ENCODE results near the gene GSTM2.

Gene GSTM2

DNA sequence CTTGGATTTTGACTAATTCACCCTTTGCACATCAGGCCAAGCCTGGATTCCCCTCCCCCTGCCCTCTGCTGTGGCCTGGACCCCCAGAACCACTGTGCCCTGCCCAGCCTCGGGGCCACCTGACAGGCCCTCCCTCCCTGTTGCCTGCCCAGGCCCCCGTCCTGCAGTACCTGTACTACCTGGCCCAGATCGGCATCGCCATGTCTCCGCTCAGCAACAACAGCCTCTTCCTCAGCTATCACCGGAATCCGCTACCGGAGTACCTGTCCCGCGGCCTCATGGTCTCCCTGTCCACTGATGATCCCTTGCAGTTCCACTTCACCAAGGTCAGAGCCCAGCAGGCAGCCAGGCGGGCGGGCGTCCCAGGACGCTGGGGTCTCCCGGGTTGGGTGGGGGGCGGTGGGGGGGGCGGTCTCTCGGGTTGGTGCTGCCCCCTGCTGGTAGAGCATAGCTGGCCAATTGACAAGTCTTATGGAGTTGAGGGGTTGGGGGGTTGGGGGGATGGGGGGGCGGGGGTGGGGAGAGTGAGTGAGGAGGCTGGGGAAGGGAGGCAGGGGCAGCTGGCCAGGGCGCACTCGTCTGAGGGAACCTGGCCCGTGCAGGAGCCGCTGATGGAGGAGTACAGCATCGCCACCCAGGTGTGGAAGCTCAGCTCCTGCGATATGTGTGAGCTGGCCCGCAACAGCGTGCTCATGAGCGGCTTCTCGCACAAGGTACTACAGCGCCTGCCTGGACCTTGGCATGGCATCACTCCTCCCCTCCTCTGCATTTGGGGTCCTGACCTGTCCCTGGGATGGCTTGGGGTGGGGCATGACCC lies 37.6 kb upstream of the GSTM2 start:
- Histone ChIP-seq H3K9me3 (ENCODE audit: control insufficient read depth, insufficient read depth, low read length) (no peaks in the 10 kb centered on the region), H3K36me3 (ENCODE audit: control insufficient read depth, insufficient read depth, low read length) (peaks cover 20% of the 10 kb centered on the region), H3K27me3 (ENCODE audit: control insufficient read depth, insufficient read depth, low read length) (no peaks in the 10 kb centered on the region), H3K4me1 (ENCODE audit: control insufficient read depth, insufficient read depth, low read length) (peaks cover 2% of the 10 kb centered on the region; the same call in 1 of the 2 replicates), H3K4me3 (ENCODE audit: low read length) (no peak overlapping the region), H3K27ac (ENCODE audit: low read length) (no peak overlapping the region)
- no CpG with 5 or more reads among the region's 30 CpGs for WGBS (ENCODE audit: insufficient coverage, insufficient read length)
- no peak for DNase-seq (ENCODE audit: low read depth, low spot score)

DNA sequence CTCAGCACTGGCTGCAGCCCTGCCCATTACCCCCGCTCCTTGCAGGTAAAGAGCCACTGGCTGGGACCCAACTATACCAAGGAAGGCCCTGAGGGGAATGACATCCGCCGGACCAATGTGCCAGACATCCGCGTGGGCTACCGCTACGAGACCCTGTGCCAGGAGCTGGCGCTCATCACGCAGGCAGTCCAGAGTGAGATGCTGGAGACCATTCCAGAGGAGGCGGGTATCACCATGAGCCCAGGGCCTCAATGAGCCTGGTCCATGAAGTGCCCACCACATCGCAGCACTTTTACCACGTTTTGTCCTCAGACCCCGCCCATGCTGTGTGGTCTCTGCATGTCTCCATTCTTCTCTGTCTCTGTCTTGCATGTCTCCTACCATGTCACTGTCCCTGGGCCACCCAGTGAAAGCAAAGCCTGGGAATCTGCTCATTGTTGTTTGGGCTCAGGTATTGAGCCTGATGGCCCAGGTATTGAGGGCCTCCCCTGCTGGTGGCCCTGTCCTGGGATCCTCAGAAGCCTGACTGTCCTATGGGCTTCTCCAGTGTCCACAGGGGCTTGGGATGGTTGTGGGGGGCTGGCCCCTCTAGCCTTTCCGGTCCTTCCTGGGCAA lies 36.9 kb upstream of the GSTM2 start:
- H3K36me3 ChIP-seq (ENCODE audit: control insufficient read depth, insufficient read depth, low read length) = peaks cover 20% of the 10 kb centered on the region
- DNase-seq (ENCODE audit: low read depth, low spot score) = no peak
- WGBS (ENCODE audit: insufficient coverage, insufficient read length) = no CpG with 5 or more reads among the region's 14 CpGs

GRCh38 chr1:109631513-109632505 lies 36.0 kb upstream of the GSTM2 start:
- H3K27ac ChIP-seq (ENCODE audit: low read length) = no peak overlapping the region
- peaks cover 20% of the 10 kb centered on the region for H3K36me3 ChIP-seq (ENCODE audit: control insufficient read depth, insufficient read depth, low read length)
- no peaks in the 10 kb centered on the region for H3K9me3 ChIP-seq (ENCODE audit: control insufficient read depth, insufficient read depth, low read length)
- peaks cover 6% of the 10 kb centered on the region for H3K4me1 ChIP-seq (ENCODE audit: control insufficient read depth, insufficient read depth, low read length)
- WGBS (ENCODE audit: insufficient coverage, insufficient read length) = no CpG with 5 or more reads among the region's 16 CpGs
- no peak overlapping the region for H3K4me3 ChIP-seq (ENCODE audit: low read length)
- no peaks in the 10 kb centered on the region for H3K27me3 ChIP-seq (ENCODE audit: control insufficient read depth, insufficient read depth, low read length)
- DNase-seq (ENCODE audit: low read depth, low spot score) = no peak

More for the DNA sequence above, 36.9 kb upstream of the GSTM2 start:
- Histone ChIP-seq H3K9me3 (ENCODE audit: control insufficient read depth, insufficient read depth, low read length) (no peaks in the 10 kb centered on the region), H3K4me3 (ENCODE audit: low read length) (no peak overlapping the region), H3K4me1 (ENCODE audit: control insufficient read depth, insufficient read depth, low read length) (peaks cover 3% of the 10 kb centered on the region), H3K27ac (ENCODE audit: low read length) (no peak overlapping the region), H3K27me3 (ENCODE audit: control insufficient read depth, insufficient read depth, low read length) (no peaks in the 10 kb centered on the region)

DNA sequence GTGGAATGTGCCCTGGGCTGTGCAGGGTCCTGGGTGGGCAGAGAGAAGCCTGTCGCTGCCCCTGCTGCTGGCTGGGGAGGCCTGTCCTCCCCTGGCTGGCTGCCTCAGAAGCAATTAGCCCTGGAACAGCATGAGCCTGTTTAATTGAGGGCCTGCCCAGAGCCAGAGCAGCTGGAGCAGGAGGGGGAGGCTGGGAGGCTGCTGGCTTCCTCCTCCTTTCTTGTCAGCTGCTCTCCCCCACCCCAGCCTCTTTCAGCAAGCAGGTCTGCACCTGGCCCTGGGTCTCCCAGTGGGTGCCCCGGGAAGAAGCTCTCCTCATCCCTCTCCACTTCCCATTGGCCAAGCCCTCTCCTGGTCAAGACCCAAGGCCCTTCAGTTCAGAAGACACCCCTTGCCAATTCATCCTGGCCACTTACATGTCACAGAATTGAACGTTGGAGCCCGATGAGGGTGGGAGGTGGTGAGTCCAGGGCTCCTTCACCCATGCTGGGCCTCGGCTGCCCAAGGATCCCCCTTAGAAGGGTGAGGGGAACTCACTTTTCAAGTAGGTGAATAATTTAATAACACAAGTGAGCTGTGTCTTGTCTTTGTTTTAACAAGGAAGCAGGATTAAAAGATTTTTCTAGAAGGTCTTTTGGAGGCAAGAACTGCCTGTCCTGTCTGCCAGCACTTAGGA lies 35.0 kb upstream of the GSTM2 start:
- no peak for DNase-seq (ENCODE audit: low read depth, low spot score)
- H3K4me3 ChIP-seq (ENCODE audit: low read length) = no peak overlapping the region
- no peak overlapping the region for H3K27ac ChIP-seq (ENCODE audit: low read length)
- no peaks in the 10 kb centered on the region for H3K9me3 ChIP-seq (ENCODE audit: control insufficient read depth, insufficient read depth, low read length)
- H3K4me1 ChIP-seq (ENCODE audit: control insufficient read depth, insufficient read depth, low read length) = peaks cover 6% of the 10 kb centered on the region
- no CpG with 5 or more reads among the region's 5 CpGs for WGBS (ENCODE audit: insufficient coverage, insufficient read length)
- peaks cover 17% of the 10 kb centered on the region for H3K36me3 ChIP-seq (ENCODE audit: control insufficient read depth, insufficient read depth, low read length)
- H3K27me3 ChIP-seq (ENCODE audit: control insufficient read depth, insufficient read depth, low read length) = no peaks in the 10 kb centered on the region

DNA sequence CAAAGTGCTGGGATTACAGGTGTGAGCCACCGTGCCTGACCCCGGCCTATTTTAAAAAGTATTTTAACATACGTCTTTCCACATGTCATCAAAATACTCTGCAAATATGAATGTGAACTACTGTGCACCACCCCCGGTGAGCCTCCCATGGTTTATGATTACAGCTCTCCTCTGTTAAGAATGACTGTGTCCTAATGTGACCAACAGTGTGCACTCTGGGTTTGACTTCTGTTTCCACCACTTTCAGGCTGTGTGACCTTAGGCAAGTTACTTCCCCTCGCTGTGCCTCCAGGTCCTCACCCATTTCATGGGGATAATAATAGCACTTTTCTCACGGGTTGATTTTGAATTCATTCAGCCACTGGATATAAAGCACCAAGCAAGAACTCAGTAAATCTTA lies 33.6 kb upstream of the GSTM2 start:
- no CpG with 5 or more reads among the region's 6 CpGs for WGBS (ENCODE audit: insufficient coverage, insufficient read length)

GRCh38 chr1:109634771-109635750 lies 32.8 kb upstream of the GSTM2 start:
- WGBS (ENCODE audit: insufficient coverage, insufficient read length) = no CpG with 5 or more reads among the region's 13 CpGs
- H3K27me3 ChIP-seq (ENCODE audit: control insufficient read depth, insufficient read depth, low read length) = no peaks in the 10 kb centered on the region
- H3K27ac ChIP-seq (ENCODE audit: low read length) = no peak overlapping the region
- H3K36me3 ChIP-seq (ENCODE audit: control insufficient read depth, insufficient read depth, low read length) = no peaks in the 10 kb centered on the region
- DNase-seq (ENCODE audit: low read depth, low spot score) = no peak
- peaks cover 6% of the 10 kb centered on the region for H3K4me1 ChIP-seq (ENCODE audit: control insufficient read depth, insufficient read depth, low read length)
- H3K4me3 ChIP-seq (ENCODE audit: low read length) = no peak overlapping the region
- no peaks in the 10 kb centered on the region for H3K9me3 ChIP-seq (ENCODE audit: control insufficient read depth, insufficient read depth, low read length)

More for the DNA sequence above, 33.6 kb upstream of the GSTM2 start:
- no peak for DNase-seq (ENCODE audit: low read depth, low spot score)
- no peaks in the 10 kb centered on the region for H3K27me3 ChIP-seq (ENCODE audit: control insufficient read depth, insufficient read depth, low read length)
- H3K9me3 ChIP-seq (ENCODE audit: control insufficient read depth, insufficient read depth, low read length) = no peaks in the 10 kb centered on the region
- 0 out of 2 replicates have a peak, but pooled peaks cover 3% of the 10 kb centered on the region for H3K36me3 ChIP-seq (ENCODE audit: control insufficient read depth, insufficient read depth, low read length)
- no peak overlapping the region for H3K27ac ChIP-seq (ENCODE audit: low read length)
- peaks cover 6% of the 10 kb centered on the region for H3K4me1 ChIP-seq (ENCODE audit: control insufficient read depth, insufficient read depth, low read length)
- no peak overlapping the region for H3K4me3 ChIP-seq (ENCODE audit: low read length)

GRCh38 chr1:109635862-109636200 lies 32.0 kb upstream of the GSTM2 start:
- Histone ChIP-seq H3K4me1 (ENCODE audit: control insufficient read depth, insufficient read depth, low read length) (peaks cover 3% of the 10 kb centered on the region), H3K27ac (ENCODE audit: low read length) (no peak overlapping the region), H3K9me3 (ENCODE audit: control insufficient read depth, insufficient read depth, low read length) (no peaks in the 10 kb centered on the region), H3K36me3 (ENCODE audit: control insufficient read depth, insufficient read depth, low read length) (no peaks in the 10 kb centered on the region), H3K4me3 (ENCODE audit: low read length) (no peak overlapping the region), H3K27me3 (ENCODE audit: control insufficient read depth, insufficient read depth, low read length) (no peaks in the 10 kb centered on the region)
- DNase-seq (ENCODE audit: low read depth, low spot score) = no peak
- WGBS (ENCODE audit: insufficient coverage, insufficient read length) = no CpG with 5 or more reads among the region's 2 CpGs

DNA sequence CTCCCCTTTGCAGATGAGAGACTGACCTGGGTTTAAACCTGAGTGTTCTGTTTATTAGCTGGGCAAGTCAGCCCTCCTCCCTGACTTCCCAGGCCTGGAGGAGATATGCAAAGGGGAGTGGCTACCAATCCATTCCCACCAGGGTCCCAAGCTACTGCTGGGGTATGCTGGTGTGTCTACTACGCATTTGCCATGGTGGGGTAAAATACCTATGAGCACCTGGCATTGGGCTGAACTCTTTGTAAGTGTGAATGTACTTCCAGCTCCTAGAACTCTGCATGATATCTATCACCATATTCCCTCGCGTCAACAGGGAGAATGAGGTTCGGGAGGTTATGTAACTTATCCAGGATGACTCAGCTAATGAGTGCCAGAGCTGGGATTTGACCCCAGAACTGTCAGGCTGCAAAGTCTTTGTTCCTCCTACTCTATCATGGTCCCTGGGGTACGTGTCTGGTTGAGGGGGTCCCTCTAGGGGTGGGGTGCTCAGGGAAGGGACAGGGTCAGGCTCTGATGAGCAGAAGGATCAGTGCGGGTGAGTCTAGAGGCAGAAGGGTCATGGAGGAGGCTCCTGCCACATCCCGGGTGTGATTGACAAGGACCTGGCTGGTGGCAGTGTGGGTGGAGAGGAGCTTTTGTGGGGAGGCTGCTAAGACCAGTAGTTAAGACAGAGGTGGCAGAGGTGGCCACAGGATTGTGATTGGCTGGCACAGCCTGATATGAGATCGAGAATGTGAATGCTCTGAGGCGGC lies 31.5 kb upstream of the GSTM2 start:
- H3K4me3 ChIP-seq (ENCODE audit: low read length) = no peak overlapping the region
- no peaks in the 10 kb centered on the region for H3K36me3 ChIP-seq (ENCODE audit: control insufficient read depth, insufficient read depth, low read length)
- peaks cover 3% of the 10 kb centered on the region for H3K4me1 ChIP-seq (ENCODE audit: control insufficient read depth, insufficient read depth, low read length)
- no CpG with 5 or more reads among the region's 9 CpGs for WGBS (ENCODE audit: insufficient coverage, insufficient read length)
- no peaks in the 10 kb centered on the region for H3K9me3 ChIP-seq (ENCODE audit: control insufficient read depth, insufficient read depth, low read length)
- H3K27ac ChIP-seq (ENCODE audit: low read length) = no peak overlapping the region
- DNase-seq (ENCODE audit: low read depth, low spot score) = no peak
- H3K27me3 ChIP-seq (ENCODE audit: control insufficient read depth, insufficient read depth, low read length) = no peaks in the 10 kb centered on the region

DNA sequence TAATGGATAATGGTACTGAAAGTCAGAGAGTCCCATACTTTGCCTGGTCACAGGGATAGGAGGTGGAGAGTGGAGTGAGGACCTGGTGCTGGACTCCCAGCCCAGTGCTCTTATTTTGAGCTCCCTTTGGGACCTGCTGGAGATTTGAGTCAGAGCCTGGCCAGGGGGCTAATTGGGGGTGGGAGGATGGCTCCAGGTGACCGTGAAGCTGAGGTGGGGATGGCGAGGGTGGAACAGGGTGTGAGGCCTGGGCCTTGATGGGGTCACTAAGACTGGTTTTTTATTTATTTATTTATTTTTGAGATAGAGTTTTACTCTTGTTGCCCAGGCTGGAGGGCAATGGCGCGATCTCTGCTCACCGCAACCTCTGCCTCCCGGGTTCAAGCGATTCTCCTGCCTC lies 30.4 kb upstream of the GSTM2 start:
- WGBS (ENCODE audit: insufficient coverage, insufficient read length) = no CpG with 5 or more reads among the region's 7 CpGs
- H3K4me3 ChIP-seq (ENCODE audit: low read length) = no peak overlapping the region
- H3K27me3 ChIP-seq (ENCODE audit: control insufficient read depth, insufficient read depth, low read length) = no peaks in the 10 kb centered on the region
- peaks cover 3% of the 10 kb centered on the region for H3K4me1 ChIP-seq (ENCODE audit: control insufficient read depth, insufficient read depth, low read length)
- H3K27ac ChIP-seq (ENCODE audit: low read length) = no peak overlapping the region
- H3K36me3 ChIP-seq (ENCODE audit: control insufficient read depth, insufficient read depth, low read length) = no peaks in the 10 kb centered on the region
- H3K9me3 ChIP-seq (ENCODE audit: control insufficient read depth, insufficient read depth, low read length) = no peaks in the 10 kb centered on the region
- no peak for DNase-seq (ENCODE audit: low read depth, low spot score)

Measured in iPS DF 6.9 (cell line).